Duodenal mucosa (tissue), 2 donors: Measurements from ENCODE around the gene KRT35.

ENCODE experiments used
- H3K27ac ChIP-seq: one replicate; pipeline ENCODE4 v1.7.0; 2013; ENCODE audit warnings: low read depth, low read length
- H3K27me3 ChIP-seq, 2 donors: one replicate each; pipeline ENCODE4 v1.7.0; 2013; ENCODE audit warnings: low read length in 2 of 2, control low read depth in 1 of 2; ENCODE audit not compliant: insufficient read depth in 2 of 2, control insufficient read depth in 1 of 2
- H3K36me3 ChIP-seq, 2 donors: one replicate each; pipeline ENCODE4 v1.7.0; 2013; ENCODE audit warnings: low read length in 2 of 2, control low read depth in 1 of 2; ENCODE audit not compliant: insufficient read depth in 2 of 2, control insufficient read depth in 1 of 2
- H3K4me1 ChIP-seq, 2 donors: one replicate each; pipeline ENCODE4 v1.7.0; 2013; ENCODE audit warnings: low read length in 2 of 2, control low read depth in 1 of 2; ENCODE audit not compliant: insufficient read depth in 2 of 2, control insufficient read depth in 1 of 2
- H3K4me3 ChIP-seq, 2 donors: one replicate each; pipeline ENCODE4 v1.7.0; 2013; ENCODE audit warnings: low read length in 2 of 2, low read depth in 1 of 2
- H3K9ac ChIP-seq, 2 donors: one replicate each; pipeline ENCODE4 v1.7.0; 2013; ENCODE audit warnings: low read length in 2 of 2, low read depth in 1 of 2
- H3K9me3 ChIP-seq, 2 donors: one replicate each; pipeline ENCODE4 v1.7.0; 2013; ENCODE audit warnings: low read length in 2 of 2, control low read depth in 1 of 2; ENCODE audit not compliant: control insufficient read depth in 1 of 2

The KRT35 gene

DNA sequence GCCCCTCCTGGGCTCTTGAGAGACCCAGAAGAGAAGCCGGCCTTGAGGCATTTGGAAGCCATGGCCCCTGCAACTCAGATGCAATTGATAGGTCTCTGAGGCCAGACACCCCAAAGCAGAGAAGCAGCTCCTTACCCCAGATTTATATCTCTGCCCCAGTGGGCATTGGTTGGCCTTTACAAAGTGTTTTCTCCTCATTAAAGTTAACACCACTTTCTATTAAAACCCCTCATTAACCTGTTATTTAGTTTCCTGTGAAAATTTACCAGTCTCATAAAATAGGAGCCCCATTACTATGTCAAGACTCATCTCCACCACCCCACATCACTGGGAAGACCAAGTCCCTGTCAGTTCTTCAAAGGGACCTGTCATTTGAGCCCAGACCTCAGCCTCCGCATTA lies at the start of gene KRT35:
Gene KRT35, minus strand, starts transcription at position 116 of the 400 bp plus-strand sequence. Its CDS starts 54 bp downstream, at position 62.
- no peaks in the 10 kb centered on the region for H3K9me3 ChIP-seq
- no peaks in the 10 kb centered on the region for H3K36me3 ChIP-seq
- peaks cover 15 to 16% of the 10 kb centered on the region in 2 donors for H3K4me1 ChIP-seq
- H3K27ac ChIP-seq, result no peak within 1 kb of the TSS
- no peak within 1 kb of the TSS for H3K9ac ChIP-seq
- H3K27me3 ChIP-seq, result no peaks in the 10 kb centered on the region
- H3K4me3 ChIP-seq, result no peak within 1 kb of the TSS

DNA sequence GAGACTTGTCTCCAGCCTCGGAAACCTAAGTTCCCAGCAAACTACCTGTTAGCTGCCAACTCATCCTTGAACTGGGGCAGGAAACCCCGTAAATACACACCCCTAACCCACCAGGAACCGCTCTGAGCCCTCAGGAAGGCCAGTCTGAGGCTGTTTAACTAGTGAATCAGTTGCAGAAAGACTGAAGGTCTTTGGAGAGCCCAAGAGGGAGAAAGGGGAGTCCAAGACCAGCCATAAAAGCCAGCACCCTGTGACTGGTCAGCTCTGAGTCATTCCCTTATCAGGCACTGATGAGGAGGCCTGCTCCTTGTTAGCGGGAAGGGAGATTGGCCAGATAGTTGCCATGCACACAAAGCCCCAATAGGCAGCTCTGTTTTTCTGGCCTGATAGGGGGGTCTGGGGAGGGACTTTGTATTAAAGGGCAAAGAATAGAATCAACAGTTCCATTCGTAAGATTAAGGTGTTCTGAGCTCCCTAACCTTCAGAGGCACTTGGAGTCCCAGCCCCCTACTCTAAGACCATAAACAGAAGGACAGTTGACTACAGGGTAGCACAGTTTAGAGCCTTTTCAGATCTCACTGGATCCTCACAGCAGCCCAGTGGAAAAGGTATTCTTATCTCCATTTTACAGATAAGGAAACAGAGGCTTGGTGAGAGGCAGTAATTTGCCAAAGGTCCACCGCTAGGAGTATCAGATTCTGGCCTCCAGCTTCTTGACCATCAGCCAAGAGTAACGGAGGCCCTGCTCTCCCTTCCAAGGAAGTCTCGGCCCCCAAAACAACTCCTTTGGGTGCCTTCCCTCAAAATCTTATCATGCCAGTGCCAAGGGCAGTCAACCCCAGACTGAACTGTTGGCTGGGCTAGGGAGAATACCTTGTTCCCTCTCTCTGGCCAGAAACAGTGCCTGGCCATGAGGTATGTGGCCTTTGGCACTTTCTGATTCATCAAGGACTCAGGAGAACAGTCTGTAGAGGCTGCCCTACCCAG lies 49.4 kb upstream of the KRT35 start:
- Histone ChIP-seq H3K9ac (peak overlapping the region; percentile 85 to 90), H3K36me3 (no peaks in the 10 kb centered on the region), H3K9me3 (no peaks in the 10 kb centered on the region), H3K4me3 (peak overlapping the region in 1 of 2 donors; percentile 49), H3K27me3 (peaks cover 3 to 16% of the 10 kb centered on the region in 2 donors), H3K4me1 (peaks cover 28 to 29% of the 10 kb centered on the region in 2 donors), H3K27ac (peak overlapping the region; percentile 79)

DNA sequence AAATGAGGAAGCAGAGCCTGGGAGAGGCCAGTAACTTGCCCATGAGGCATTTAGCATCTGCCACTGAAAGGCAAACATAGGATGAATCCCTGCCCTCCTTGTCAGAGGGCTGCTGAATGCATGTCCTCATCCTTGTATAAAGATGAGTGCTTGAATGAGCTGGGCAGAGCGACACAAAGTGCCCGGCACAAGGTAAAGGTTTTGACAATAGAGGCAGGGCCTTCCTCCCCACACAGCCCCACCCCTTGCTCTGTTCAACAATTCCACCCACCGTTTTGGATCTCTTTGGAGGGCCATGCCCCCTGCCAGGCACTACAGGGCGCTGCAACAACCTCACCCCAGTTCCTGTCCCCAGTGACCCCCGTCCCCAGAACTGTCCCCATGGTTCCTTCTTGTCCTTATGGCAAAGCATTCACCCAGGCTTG lies 48.6 kb upstream of the KRT35 start:
- Histone ChIP-seq H3K36me3 (peaks cover 1 to 5% of the 10 kb centered on the region in 2 donors), H3K9me3 (no peaks in the 10 kb centered on the region), H3K4me1 (peaks cover 34 to 36% of the 10 kb centered on the region in 2 donors), H3K4me3 (peak overlapping the region; percentile 23 to 49), H3K27ac (peak overlapping the region; percentile 79), H3K27me3 (peaks cover 3 to 16% of the 10 kb centered on the region in 2 donors), H3K9ac (peak overlapping the region; percentile 85 to 90)

DNA sequence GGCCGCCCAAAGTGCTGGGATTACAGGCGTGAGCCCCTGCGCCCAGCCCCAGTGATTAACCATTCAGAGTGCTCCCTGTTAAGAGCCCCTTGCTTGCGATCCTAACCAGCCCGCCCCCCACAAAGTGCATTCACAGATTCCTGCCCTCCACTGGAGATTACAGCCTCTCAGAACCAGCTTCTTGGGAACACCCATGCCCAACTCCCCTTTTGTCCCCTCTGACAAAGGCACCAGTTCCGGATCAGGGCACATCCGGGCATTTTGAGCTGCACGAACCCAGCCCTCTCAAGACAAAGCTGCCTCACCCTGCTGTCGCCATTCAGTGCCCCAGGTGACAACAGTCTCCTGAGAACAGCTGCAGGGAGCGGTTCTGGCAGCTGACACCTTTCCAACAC lies 48.0 kb upstream of the KRT35 start:
- Histone ChIP-seq H3K4me1 (peaks cover 34 to 41% of the 10 kb centered on the region in 2 donors), H3K9me3 (no peaks in the 10 kb centered on the region), H3K9ac (peak overlapping the region; percentile 85 to 90), H3K27ac (peak overlapping the region; percentile 79), H3K4me3 (peak overlapping the region; percentile 23 to 49), H3K36me3 (peaks cover 4 to 9% of the 10 kb centered on the region in 2 donors), H3K27me3 (peaks cover 3 to 16% of the 10 kb centered on the region in 2 donors)

DNA sequence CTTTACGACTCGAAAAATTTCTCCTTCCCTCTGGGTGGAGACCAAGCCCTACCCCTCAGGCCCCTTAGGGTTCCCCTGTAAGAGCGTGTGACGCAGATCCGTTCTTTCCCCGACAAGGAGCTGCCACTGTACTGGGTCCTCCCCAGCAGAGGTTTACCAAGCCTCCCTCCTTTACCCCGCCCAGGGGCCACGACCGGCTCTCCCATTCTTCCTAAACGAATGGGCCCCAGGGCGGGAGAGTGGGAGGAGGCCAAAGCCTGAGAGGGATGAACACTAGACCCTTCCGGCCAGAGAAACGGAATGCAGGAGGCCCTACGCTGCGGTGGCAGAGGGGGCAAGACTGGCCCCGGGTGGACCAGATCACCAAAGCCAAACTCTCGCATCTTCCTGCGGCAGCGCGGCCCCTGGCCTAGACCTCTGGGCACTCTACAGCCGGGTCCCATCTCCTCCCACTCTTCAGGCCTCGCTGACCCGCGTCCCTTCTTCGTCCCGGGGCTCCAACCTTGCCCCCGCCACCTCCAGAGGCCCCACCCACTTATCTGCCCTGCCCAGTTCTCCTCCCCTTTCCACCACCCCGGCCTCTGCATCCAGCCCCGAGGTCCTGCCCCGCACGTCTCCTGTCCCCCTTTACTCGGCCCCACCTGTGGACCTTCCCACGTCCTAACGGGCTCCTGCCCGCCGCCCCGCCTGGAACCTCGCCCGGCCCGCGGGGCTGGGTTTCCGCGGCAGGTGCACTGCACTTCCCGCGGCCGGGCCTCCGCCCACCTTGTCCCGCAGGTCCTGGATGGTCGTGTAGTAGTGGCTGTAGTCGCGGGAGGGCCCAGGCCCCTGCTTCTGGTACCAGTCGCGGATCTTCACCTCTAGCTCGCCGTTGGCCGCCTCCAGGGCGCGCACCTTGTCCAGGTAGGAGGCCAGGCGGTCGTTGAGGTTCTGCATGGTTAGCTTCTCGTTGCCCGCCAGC lies 46.4 kb upstream of the KRT35 start:
- Histone ChIP-seq H3K4me1 (peaks cover 45 to 57% of the 10 kb centered on the region in 2 donors), H3K27ac (peak overlapping the region; percentile 90), H3K36me3 (peaks cover 4 to 17% of the 10 kb centered on the region in 2 donors), H3K4me3 (peak overlapping the region; percentile 80 to 83), H3K9me3 (no peaks in the 10 kb centered on the region), H3K9ac (peak overlapping the region; percentile 85 to 90), H3K27me3 (peaks cover 3 to 16% of the 10 kb centered on the region in 2 donors)

DNA sequence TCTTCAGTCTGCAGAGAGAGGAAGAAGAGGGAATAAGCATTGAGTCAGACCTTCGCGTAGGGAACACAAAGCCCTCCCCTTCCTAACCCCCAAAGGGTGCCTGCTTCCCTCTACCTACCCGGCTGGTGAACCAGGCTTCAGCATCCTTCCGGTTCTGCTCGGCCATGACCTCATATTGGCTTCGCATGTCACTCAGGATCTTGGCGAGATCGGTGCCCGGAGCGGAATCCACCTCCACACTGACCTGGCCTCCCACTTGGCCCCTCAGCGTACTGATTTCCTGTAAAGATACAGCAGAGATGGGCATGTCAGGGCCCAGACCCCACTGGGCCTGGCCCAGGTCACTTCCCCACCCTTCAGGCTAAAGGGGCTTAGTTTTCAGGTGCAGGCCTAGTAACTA lies 43.3 kb upstream of the KRT35 start:
- H3K4me1 ChIP-seq, result peaks cover 55 to 69% of the 10 kb centered on the region in 2 donors
- H3K27ac ChIP-seq, result no peak overlapping the region
- H3K4me3 ChIP-seq, result peak overlapping the region in 1 of 2 donors; percentile 4

DNA sequence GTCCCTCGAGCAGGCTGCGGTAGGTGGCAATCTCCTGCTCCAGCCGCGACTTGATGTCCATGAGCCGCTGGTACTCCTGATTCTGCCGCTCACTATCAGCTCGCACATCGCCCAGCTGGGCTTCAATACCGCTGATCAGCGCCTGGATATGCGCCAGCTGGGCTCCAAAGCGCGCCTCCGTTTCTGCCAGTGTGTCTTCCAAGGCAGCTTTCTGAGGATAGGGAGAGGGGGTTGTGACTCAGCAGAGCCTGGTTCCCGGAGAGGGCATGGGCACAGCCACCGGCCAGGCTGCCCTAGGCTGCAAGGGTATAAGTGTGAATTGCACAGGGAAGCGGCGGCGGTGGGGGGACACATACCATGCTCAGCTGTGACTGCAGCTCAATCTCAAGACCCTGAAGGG lies 42.8 kb upstream of the KRT35 start:
- Histone ChIP-seq H3K9ac (peak overlapping the region in 1 of 2 donors; percentile 20), H3K9me3 (no peaks in the 10 kb centered on the region), H3K27ac (no peak overlapping the region), H3K36me3 (peaks cover 4 to 17% of the 10 kb centered on the region in 2 donors), H3K4me3 (peak overlapping the region in 1 of 2 donors; percentile 4), H3K27me3 (peaks cover 0 to 9% of the 10 kb centered on the region in 2 donors), H3K4me1 (peaks cover 55 to 69% of the 10 kb centered on the region in 2 donors)

More for the DNA sequence above, 43.3 kb upstream of the KRT35 start:
- Histone ChIP-seq H3K27me3 (peaks cover 2 to 13% of the 10 kb centered on the region in 2 donors), H3K36me3 (peaks cover 4 to 17% of the 10 kb centered on the region in 2 donors), H3K9ac (peak overlapping the region; percentile 20 to 25), H3K9me3 (no peaks in the 10 kb centered on the region)

DNA sequence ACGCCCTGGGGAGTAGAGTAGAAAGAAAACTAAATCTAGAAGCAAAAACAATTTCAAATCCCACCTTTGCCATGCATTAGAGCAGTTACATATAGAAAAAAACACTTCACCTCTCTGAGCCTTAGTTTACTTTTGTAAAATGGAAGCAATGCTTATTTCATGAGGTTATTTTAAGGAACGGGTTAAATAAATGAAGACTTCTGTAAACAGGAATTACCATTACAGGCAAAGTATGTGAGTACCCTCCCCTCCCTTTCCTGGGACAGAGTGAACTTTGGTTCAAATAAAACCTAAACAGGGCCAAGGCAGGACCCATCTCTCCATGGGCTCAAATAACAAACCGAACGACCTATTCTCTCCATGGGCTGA lies 42.3 kb upstream of the KRT35 start:
- H3K27ac ChIP-seq, result no peak overlapping the region
- H3K4me1 ChIP-seq, result peaks cover 57 to 70% of the 10 kb centered on the region in 2 donors
- peaks cover 0 to 6% of the 10 kb centered on the region in 2 donors for H3K27me3 ChIP-seq
- peaks cover 4 to 17% of the 10 kb centered on the region in 2 donors for H3K36me3 ChIP-seq
- no peak overlapping the region for H3K9ac ChIP-seq
- H3K4me3 ChIP-seq, result peak overlapping the region in 1 of 2 donors; percentile 4
- H3K9me3 ChIP-seq, result no peaks in the 10 kb centered on the region

DNA sequence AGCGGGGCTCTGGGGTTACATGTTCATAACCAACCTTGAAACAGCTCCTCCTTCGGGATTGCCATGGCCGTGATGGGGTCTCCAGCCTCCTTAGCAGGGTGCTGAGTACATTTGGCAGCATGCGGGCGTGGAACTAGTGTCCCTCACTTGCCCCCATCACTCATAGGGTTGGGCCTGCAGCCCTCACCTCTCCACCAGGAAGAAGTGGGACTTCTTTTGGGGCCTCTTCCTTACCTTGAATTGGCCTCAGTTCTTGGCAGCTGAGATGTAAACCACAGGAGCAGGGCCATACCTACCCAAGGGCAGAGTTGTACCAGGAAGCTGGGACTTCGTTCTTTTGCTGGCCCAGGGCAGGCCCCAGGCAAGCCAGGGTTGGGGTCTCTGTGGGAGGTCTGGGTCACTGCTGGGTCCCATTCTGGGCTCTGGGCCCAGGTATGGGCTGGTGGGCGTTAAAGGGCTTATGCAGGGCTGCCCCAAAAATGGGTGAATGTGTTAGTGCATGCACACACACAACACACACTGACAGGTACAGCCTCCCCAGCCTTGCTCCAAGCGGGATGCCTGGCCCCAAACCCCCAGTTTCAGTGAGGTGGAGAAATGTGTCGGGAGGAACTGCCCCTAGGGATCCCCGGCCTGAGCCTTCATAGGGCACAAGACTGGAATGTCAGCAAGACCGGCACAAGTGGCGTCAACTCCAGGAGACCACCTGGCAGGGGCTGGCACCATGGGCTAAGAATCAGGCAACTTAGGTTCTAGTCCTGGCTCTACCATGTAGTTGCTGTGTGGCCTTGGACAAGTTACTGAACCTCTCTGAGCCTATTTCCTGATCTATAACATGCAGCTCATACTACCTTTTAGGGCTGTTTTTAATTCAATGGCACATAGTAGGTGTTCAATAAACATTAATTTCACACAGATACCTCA lies 41.6 kb upstream of the KRT35 start:
- no peaks in the 10 kb centered on the region for H3K9me3 ChIP-seq
- H3K27ac ChIP-seq, result peak overlapping the region; percentile 79
- peaks cover 57 to 70% of the 10 kb centered on the region in 2 donors for H3K4me1 ChIP-seq
- peak overlapping the region in 1 of 2 donors; percentile 13 for H3K4me3 ChIP-seq
- H3K27me3 ChIP-seq, result no peaks in the 10 kb centered on the region
- H3K36me3 ChIP-seq, result peaks cover 4 to 17% of the 10 kb centered on the region in 2 donors
- H3K9ac ChIP-seq, result peak overlapping the region; percentile 15 to 57
